Stomach (tissue), 4 donors: ENCODE data around the gene PIP4K2A.

Source experiments
- CTCF ChIP-seq, 7 experiments: fragments of 450-650 bp in 4 of 7; fragments of 200-600 bp in 3 of 7; sonication (generic) in 3 of 7; IDR thresholded peaks; one replicate each; pipeline ENCODE4 v1.5.1; 2016 to 2019; ENCODE audit warnings: antibody characterized with exemption in 7 of 7, control low read depth in 2 of 7, mild to moderate bottlenecking in 1 of 7
- EP300 ChIP-seq: sonication (generic); formaldehyde crosslinking; IDR thresholded peaks from one replicate; pipeline ENCODE4 v1.6.1; 2017; ENCODE audit warnings: antibody characterized with exemption
- POLR2A ChIP-seq, 4 donors: fragments of 450-650 bp; IDR thresholded peaks; one replicate each; pipeline ENCODE4 v1.6.1; 2016; ENCODE audit warnings: antibody characterized with exemption in 4 of 4, control low read depth in 2 of 4, mild to moderate bottlenecking in 1 of 4, moderate library complexity in 1 of 4
- POLR2AphosphoS5 ChIP-seq, 3 donors: sonication (generic); formaldehyde crosslinking; IDR thresholded peaks; one replicate each; pipeline ENCODE4 v1.6.1; 2016; ENCODE audit warnings: antibody characterized with exemption in 3 of 3

- TF ChIP-seq CTCF (IDR thresholded peaks at IDR 0.05) (no peak), POLR2A (IDR thresholded peaks at IDR 0.05) (no peak), EP300 (no peak), POLR2AphosphoS5 (IDR thresholded peaks at IDR 0.05) (no peak)
Measured at GRCh38 chr10:22733992-22734391, 19.6 kb upstream of the PIP4K2A start.
